Astrocyte (in vitro differentiated cells and primary cell): ENCODE data around the gene MAPKAP1.

Source experiments
- CTCF ChIP-seq: IDR thresholded peaks from 2 replicates; pipeline ENCODE4 v1.5.1; 2011; ENCODE audit warnings: low read depth, mild to moderate bottlenecking, inconsistent platforms, low read length, moderate library complexity; ENCODE audit not compliant: insufficient read depth
- EZH2 ChIP-seq: IDR thresholded peaks from 2 replicates; pipeline ENCODE4 v1.6.1; 2012; ENCODE audit warnings: mild to moderate bottlenecking, low read length, inconsistent platforms; ENCODE audit not compliant: insufficient read depth

- TF ChIP-seq CTCF (no peak), EZH2 (no peak)
Measured at GRCh38 chr9:125415583-125416460, 291.2 kb downstream of the MAPKAP1 start.
